ENCODE measurements around the gene LYZ. TPM values are rescaled to one million over a fixed set of nuclear protein-coding genes. Genes with fewer than 3 reads are reported as not detected.

The LYZ gene
- total and polyA plus RNA-seq, 9 of the 15 experiments (the other 6 are each of a cell fraction or from before 2014, with no cell fraction given): 27.2 to 96.3 (median 42.1) TPM

DNA sequence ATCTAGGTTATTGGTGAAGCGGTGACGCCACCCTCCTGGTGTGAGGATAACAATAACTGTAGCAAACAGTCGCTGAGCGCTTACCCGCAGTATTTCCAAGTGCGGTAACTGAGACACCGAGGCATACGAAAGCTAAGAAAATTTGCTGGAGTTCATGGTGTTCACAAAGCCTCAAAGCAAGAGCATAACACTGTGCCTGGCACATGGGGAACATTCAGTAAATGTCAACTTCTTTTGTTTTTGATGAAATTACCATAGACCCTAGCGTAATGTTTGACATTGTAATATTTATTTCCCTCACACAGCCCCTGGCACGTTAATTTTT is 12.1 kb downstream of the LYZ start (continued):
- TF ChIP-seq, protein P1, sequence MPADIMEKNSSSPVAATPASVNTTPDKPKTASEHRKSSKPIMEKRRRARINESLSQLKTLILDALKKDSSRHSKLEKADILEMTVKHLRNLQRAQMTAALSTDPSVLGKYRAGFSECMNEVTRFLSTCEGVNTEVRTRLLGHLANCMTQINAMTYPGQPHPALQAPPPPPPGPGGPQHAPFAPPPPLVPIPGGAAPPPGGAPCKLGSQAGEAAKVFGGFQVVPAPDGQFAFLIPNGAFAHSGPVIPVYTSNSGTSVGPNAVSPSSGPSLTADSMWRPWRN (IDR thresholded peaks at IDR 0.05; ENCODE audit: low read depth): no peak
- TF ChIP-seq MCM5 (IDR thresholded peaks at IDR 0.05; ENCODE audit: low read depth) (no peak), NFIC (IDR thresholded peaks at IDR 0.05) (no peak), FOXJ3 (CRISPR knock-in tag; IDR thresholded peaks at IDR 0.05) (no peak), FOXK1 (CRISPR knock-in tag; IDR thresholded peaks at IDR 0.05; ENCODE audit: borderline replicate concordance) (no peak), NCOR1 (IDR thresholded peaks at IDR 0.05) (no peak), NCOA6 (IDR thresholded peaks at IDR 0.05) (no peak), CHD4 (IDR thresholded peaks at IDR 0.05; ENCODE audit: insufficient read depth, insufficient replicate concordance, low read depth, low read length, poor library complexity, severe bottlenecking) (no peak), TRIM24 (IDR thresholded peaks at IDR 0.05) (no peak), TCFL5 (CRISPR knock-in tag; conservative IDR thresholded peaks at IDR 0.05) (no peak), MECOM (CRISPR knock-in tag; IDR thresholded peaks at IDR 0.05) (no peak), NFIX (CRISPR knock-in tag; IDR thresholded peaks at IDR 0.05; ENCODE audit: low read depth) (no peak), ZNF174 (CRISPR knock-in tag; IDR thresholded peaks at IDR 0.05) (no peak), POLR2G (IDR thresholded peaks at IDR 0.05; ENCODE audit: low read depth, low read length) (no peak), SREBF2 (CRISPR knock-in tag; IDR thresholded peaks at IDR 0.05) (no peak), BRD4 (IDR thresholded peaks at IDR 0.05) (peak; percentile 87), CSDE1 (IDR thresholded peaks at IDR 0.05) (no peak), ADNP (tag; IDR thresholded peaks at IDR 0.05) (0 out of 2 replicates have a peak, but pooled peaks have one; percentile 2)
- TF ChIP-seq, protein P2, sequence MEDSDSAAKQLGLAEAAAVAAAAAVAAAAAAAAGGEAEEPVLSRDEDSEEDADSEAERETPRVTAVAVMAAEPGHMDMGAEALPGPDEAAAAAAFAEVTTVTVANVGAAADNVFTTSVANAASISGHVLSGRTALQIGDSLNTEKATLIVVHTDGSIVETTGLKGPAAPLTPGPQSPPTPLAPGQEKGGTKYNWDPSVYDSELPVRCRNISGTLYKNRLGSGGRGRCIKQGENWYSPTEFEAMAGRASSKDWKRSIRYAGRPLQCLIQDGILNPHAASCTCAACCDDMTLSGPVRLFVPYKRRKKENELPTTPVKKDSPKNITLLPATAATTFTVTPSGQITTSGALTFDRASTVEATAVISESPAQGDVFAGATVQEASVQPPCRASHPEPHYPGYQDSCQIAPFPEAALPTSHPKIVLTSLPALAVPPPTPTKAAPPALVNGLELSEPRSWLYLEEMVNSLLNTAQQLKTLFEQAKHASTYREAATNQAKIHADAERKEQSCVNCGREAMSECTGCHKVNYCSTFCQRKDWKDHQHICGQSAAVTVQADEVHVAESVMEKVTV (CRISPR knock-in tag; IDR thresholded peaks at IDR 0.05): no peak
- TF ChIP-seq, protein P3, sequence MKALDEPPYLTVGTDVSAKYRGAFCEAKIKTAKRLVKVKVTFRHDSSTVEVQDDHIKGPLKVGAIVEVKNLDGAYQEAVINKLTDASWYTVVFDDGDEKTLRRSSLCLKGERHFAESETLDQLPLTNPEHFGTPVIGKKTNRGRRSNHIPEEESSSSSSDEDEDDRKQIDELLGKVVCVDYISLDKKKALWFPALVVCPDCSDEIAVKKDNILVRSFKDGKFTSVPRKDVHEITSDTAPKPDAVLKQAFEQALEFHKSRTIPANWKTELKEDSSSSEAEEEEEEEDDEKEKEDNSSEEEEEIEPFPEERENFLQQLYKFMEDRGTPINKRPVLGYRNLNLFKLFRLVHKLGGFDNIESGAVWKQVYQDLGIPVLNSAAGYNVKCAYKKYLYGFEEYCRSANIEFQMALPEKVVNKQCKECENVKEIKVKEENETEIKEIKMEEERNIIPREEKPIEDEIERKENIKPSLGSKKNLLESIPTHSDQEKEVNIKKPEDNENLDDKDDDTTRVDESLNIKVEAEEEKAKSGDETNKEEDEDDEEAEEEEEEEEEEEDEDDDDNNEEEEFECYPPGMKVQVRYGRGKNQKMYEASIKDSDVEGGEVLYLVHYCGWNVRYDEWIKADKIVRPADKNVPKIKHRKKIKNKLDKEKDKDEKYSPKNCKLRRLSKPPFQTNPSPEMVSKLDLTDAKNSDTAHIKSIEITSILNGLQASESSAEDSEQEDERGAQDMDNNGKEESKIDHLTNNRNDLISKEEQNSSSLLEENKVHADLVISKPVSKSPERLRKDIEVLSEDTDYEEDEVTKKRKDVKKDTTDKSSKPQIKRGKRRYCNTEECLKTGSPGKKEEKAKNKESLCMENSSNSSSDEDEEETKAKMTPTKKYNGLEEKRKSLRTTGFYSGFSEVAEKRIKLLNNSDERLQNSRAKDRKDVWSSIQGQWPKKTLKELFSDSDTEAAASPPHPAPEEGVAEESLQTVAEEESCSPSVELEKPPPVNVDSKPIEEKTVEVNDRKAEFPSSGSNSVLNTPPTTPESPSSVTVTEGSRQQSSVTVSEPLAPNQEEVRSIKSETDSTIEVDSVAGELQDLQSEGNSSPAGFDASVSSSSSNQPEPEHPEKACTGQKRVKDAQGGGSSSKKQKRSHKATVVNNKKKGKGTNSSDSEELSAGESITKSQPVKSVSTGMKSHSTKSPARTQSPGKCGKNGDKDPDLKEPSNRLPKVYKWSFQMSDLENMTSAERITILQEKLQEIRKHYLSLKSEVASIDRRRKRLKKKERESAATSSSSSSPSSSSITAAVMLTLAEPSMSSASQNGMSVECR (CRISPR knock-in tag; IDR thresholded peaks at IDR 0.05): peak; percentile 62
- TF ChIP-seq, protein P4, sequence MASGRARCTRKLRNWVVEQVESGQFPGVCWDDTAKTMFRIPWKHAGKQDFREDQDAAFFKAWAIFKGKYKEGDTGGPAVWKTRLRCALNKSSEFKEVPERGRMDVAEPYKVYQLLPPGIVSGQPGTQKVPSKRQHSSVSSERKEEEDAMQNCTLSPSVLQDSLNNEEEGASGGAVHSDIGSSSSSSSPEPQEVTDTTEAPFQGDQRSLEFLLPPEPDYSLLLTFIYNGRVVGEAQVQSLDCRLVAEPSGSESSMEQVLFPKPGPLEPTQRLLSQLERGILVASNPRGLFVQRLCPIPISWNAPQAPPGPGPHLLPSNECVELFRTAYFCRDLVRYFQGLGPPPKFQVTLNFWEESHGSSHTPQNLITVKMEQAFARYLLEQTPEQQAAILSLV (tag; IDR thresholded peaks at IDR 0.05): no peak
- TF ChIP-seq, protein P5, sequence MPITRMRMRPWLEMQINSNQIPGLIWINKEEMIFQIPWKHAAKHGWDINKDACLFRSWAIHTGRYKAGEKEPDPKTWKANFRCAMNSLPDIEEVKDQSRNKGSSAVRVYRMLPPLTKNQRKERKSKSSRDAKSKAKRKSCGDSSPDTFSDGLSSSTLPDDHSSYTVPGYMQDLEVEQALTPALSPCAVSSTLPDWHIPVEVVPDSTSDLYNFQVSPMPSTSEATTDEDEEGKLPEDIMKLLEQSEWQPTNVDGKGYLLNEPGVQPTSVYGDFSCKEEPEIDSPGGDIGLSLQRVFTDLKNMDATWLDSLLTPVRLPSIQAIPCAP (CRISPR knock-in tag; IDR thresholded peaks at IDR 0.05; ENCODE audit: borderline replicate concordance): no peak
